NCI-H774 (cell line): Measurements from ENCODE around the gene GPR108.
"Not testable (repeated sequence)": the region's sequence is repeated elsewhere in the genome, so short reads cannot be mapped to it uniquely, and the experiment has no call there.

Source experiments
- DNase-seq: peaks from one replicate; lab custom pipeline; 2025; lab: John Stamatoyannopoulos, UW

The GPR108 gene

GRCh38 chr19:6720369-6721137 is 16.8 kb downstream of the GPR108 start, which contains the start of gene C3:
C3 (minus strand) TSS chr19:6720650; CDS start chr19:6720589, 61 bp downstream.
- DNase-seq = no peak

GRCh38 chr19:6719992-6720368 is 17.4 kb downstream of the GPR108 start:
- no peak for DNase-seq

GRCh38 chr19:6719540-6719861 is 17.9 kb downstream of the GPR108 start:
- no peak for DNase-seq

- no peak for DNase-seq
Observed at GRCh38 chr19:6718741-6719539, 18.4 kb downstream of the GPR108 start.

GRCh38 chr19:6718111-6718740 is 19.2 kb downstream of the GPR108 start:
- DNase-seq = no peak

- DNase-seq = no peak
Observed at GRCh38 chr19:6717441-6717971, 19.9 kb downstream of the GPR108 start.

- no peak for DNase-seq
Observed at GRCh38 chr19:6717036-6717435, 20.3 kb downstream of the GPR108 start.

- DNase-seq = no peak
Observed at GRCh38 chr19:6716610-6716970, 20.8 kb downstream of the GPR108 start.

- DNase-seq = no peak
Observed at GRCh38 chr19:6714749-6715555, 22.4 kb downstream of the GPR108 start.

- DNase-seq = no peak
Observed at GRCh38 chr19:6713773-6714692, 23.3 kb downstream of the GPR108 start.

GRCh38 chr19:6712692-6713670 is 24.4 kb downstream of the GPR108 start:
- DNase-seq = no peak

- DNase-seq = no peak
Observed at GRCh38 chr19:6712231-6712630, 25.1 kb downstream of the GPR108 start.

GRCh38 chr19:6711605-6712004 is 25.8 kb downstream of the GPR108 start:
- no peak for DNase-seq

- DNase-seq = no peak
Observed at GRCh38 chr19:6711078-6711361, 26.4 kb downstream of the GPR108 start.

- no peak for DNase-seq
Observed at GRCh38 chr19:6710273-6711077, 26.9 kb downstream of the GPR108 start.

- DNase-seq = no peak
Observed at GRCh38 chr19:6709549-6709948, 27.8 kb downstream of the GPR108 start.

- DNase-seq = not testable (repeated sequence)
Observed at GRCh38 chr19:6708913-6709312, 28.5 kb downstream of the GPR108 start.

- DNase-seq = no peak
Observed at GRCh38 chr19:6708346-6708745, 29.0 kb downstream of the GPR108 start.

- DNase-seq = no peak
Observed at GRCh38 chr19:6707658-6708018, 29.7 kb downstream of the GPR108 start.
